GOT3 (cell line): ENCODE results near the gene PYGM.
A peak's percentile ranks its signal among the peaks of the same experiment; 100 is the strongest.

Experiments
- DNase-seq: peaks from one replicate; lab custom pipeline; 2025; ENCODE audit warnings: mixed read lengths; lab: John Stamatoyannopoulos, UW

PYGM gene

DNA sequence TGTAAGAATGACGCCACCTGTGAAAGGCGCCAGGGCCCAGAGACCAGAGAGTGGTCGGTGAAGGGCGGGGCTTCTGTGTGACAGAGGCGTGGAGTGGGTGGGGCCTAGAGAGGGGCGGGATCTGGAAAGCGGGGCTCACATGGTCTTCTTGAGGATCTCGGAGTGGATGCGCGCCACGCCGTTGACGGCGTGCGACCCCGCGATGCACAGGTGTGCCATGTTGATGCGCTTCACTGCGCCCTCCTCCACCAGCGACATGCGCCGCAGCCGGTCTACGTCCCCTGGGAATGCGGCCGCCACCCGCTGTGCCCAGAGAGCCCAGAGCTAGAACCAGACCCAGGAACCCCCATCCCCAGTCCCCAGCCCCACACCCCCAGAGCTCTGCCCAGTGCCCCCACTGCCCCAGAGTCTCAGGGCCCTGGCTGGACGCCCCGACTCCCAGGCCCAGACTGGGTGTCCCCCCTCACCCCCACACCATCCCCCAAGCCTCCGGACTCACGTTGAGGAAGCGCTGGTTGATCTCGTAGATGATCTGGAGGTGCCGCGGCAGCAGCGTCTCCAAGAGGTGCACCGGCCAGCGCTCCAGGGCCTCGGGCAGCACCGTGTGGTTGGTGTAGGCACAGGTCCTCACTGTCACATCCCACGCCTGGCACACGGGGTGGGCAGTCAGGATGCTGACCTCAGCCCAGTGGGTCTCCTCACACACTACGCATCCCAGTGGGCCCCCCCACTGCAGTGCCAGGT is 6.2 kb downstream of the PYGM start:
- DNase-seq: no peak

DNA sequence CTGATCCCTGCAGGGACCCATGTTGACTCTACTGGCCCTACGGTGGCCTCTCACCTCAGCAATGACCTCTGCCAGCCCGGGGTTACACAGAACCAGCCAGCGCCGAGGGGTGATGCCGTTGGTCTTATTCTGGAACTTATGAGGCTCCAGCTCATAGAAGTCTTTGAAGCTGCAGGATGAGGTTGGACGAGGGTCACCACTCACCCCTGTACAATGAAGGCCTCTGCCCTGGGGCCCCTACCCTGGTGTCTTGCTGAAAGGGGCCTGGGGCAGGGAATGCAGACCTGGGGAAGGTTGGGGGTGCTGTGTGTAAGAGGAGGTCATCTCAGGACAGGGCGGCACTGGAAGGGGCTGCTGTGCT is 6.8 kb downstream of the PYGM start:
- DNase-seq: no peak

DNA sequence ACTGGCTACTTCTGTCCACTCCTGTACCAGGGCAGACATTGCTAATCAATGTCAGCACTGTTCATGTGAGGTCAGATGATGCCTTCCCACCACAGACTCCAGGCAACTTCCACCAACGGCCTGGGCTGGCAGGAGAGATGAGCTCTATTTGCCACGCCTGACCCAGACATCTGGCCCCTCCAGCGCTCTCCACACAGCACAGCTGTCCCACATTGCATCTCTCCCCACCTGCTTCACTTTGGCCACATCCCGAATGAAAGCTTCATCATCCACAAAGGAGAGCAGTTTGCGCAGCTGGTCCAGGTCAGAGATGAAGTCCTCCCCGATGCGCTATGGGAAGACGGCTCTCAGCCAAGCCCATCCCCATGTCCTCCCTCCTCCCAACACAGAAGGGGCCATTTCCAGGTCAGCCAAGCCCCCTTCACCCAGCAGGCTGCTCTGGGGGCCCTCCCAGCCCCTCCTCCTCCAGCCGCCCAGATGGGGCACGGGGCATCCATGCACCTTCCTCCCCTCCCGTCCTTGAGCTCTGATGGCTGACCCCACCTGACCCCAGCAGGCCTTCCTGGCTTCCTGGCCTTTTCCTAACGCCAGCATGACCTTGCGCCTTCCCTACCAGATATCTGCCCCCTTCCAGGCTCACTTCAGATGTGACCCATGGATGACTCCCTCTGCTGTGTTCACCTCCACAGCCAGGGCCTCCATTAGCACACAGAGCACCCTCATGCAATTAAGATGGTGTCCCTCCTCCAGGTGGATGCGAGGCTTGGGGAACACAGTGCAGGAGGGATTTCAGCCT is 7.4 kb downstream of the PYGM start:
- DNase-seq: no peak

DNA sequence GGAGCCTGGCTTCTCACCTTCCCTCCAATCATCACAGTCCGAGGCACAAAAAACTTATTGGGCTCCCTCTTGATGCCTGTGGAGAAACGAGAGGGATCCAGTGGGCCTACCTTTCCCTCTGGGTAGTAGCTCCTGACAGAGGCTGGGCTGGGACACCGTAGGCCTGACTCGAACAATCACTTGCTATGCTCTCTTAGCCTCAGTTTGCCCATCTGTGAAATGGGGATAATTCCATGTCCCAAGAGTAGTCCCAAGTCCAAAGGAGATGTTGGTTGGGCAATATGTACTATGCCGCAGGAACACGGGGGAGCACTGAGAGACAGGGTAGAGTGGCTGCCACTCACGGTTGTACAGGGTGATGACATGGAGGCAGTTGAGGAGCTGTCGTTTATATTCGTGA is 8.2 kb downstream of the PYGM start:
- no peak for DNase-seq

DNA sequence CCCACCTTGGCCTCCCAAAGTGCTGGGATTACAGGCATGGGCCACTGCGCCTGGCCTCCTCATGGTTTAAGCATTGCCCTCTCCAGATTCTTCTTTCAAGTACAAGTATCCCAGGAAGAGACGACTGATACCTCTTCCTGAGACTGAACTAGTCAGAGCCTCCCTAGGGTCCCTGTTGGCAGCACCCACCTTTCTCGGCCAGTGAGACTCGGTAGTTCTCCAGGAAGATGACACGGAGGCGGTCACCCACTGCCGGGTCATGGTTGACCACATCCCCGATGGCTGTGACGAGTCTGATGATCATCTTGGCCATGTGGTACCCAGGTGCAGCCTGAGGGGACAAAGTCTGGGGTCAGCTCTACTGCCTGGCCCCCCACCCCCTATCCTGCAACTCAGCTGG is 8.6 kb downstream of the PYGM start:
- DNase-seq: no peak

DNA sequence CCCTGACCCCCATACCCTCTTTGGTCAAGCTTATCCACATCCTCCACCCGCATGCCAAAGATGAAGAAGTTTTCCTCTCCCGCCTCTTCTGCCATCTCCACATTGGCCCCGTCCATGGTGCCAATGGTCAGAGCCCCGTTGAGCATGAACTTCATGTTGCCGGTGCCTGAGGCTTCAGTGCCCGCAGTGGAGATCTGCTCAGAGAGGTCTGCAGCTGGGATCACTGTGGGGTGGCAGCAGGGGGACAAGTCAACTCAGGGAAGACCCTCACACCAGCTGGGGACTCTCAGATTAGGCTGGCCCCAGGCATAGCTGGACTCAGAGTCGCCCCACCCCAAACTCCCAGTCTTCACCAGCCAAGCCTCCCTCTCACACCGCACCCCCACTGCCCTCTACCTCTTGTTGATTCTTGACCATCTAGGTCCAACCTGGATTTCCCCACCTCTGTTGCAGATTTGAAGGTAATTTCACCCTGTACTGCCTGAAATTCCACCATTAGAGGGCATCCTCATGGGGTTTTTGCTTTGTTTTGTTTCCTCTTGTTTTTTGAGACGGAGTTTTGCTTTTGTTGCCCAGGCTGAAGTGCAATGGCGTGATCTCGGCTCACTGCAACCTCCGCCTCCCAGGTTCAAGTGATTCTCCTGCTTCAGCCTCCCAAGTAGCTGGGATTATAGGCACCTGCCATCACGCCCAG is 9.3 kb downstream of the PYGM start:
- DNase-seq: no peak

DNA sequence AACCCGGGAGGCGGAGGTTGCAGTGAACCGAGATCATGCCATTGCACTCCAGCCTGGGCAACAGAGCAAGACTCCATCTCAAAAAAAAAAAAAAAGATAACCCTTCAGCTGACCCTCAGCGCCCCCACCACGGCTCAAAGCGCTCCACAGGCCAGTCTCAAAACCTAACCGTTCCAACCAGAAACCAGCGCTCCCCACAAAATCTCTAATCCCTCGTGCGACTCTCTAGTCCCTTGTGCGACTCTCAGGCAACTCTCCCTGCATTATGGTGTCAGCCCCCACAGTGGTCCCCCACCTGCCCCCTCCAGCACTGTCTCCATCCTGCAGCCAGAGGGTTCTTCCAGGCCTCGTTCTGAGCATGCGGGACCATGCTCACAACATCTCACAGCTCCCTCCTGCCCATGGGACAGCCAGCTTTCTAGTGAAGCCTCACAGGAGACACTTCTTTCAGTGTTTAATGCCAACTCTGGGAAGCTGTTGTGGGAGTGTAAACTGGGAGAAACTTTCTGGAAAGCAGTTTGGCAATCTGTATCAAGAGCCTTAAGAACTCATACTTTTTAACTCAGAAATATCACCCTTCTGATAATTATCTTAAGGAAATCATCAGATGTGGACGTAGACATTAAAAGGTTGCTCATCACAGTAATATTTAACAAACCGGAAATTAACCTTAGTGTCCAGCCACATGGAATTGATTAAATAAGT is 11.7 kb downstream of the PYGM start:
- no peak for DNase-seq

DNA sequence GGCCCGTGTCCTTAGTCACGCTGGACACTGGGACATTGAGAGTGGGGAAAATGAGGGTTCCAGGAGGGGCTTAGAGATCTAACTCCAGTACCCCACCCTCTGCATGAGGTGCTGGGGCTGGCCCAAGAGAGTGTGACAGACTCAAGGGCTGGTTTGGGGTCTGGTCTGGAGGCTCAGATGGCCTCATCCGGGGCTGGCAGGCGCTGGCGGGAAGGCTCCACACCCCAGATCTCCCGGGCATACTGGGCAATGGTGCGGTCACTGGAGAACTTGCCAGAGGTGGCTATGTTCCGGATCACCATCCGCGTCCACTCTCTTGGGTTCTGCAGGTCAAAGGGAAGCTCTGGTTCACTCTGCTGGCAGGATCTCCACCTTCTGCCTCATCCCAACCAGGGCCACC is 13.3 kb downstream of the PYGM start:
- no peak for DNase-seq

DNA sequence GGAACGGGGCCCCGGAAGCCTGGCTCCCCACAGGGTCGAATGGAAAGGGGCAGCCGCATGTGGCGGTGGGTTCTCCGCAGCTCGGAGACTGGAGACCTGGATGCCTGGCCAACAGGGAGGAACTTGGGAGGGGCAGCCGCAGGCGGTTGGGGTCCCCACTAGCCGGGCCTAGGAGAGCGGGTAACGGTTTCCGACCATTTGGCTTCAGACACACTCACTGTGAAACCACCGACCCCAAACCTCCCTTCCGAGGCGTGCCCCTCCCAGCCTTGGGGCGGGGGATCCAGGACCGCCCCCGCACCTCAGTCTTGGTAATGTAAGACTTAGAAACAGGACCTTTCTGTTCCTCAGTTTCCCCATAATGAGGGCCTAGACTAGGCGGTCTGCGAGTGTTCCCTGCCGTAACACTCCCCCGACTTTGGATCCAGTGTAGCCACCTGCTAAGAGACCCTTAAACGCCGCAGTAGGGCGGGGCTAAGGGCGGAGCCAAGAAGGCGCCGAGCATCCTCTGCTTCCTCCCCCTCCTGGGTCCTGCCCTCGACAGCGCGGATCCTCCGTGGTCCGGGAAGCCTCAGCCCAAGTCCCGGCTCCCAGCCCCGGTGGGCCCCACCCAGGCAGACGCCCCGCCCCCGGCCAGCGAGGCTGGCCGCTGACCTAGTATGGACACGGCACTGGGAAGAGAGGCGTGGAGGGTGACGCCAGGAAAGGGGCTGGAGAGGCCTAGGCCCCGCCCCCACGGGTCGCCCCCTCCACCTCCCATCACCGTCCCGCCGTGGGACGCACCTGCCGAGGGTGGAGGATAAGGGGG is 14.0 kb downstream of the PYGM start:
- no peak for DNase-seq

DNA sequence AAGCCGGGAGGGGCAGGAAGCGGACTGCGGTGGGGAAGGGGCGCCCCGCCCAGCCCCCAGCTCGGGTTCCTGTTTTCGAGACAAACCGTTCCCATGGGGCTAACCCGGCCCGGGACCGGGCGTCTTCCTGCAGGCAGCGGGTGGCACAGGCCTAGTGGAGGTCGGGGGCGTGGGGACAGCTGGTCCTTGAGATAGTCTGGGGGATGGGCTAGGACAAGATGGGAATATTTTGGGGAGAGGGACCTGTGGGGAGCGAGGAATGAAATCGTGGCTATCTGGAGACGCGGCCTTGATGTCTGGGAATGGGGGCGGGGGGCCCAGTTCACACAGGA is 14.6 kb downstream of the PYGM start:
- DNase-seq: no peak

DNA sequence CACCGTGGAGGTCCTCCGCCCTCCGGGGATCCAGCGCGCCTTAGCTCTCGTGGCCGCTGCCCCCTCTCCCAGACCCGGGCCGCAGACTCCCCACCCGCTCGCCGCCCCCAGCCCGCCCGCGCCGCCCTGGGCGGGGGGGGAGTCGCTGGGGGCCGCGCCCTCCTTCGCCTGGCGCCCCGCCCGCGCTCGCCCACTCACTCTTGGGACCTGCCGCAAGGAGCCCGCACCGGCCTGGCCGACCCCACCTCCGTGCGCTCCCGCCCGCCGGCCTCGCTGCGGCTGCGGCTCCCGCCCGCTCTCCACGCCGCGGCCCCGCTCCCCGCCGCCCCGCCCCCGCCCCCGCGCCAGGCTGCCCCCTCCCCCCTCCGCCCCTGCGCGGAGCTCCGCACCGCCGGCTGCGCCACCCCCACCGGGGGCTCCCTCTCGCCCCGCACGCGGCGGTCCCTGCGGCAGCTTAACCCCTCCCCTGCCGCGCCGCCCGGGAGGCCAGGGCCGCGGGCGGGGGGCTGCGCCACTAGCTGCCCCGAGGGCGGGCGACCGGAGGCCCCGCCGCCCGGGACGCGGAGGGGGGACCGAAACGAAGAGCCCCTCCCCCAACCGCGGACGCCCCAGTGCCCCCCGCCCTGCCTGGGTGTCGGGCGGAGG is 15.1 kb downstream of the PYGM start:
- no peak for DNase-seq

DNA sequence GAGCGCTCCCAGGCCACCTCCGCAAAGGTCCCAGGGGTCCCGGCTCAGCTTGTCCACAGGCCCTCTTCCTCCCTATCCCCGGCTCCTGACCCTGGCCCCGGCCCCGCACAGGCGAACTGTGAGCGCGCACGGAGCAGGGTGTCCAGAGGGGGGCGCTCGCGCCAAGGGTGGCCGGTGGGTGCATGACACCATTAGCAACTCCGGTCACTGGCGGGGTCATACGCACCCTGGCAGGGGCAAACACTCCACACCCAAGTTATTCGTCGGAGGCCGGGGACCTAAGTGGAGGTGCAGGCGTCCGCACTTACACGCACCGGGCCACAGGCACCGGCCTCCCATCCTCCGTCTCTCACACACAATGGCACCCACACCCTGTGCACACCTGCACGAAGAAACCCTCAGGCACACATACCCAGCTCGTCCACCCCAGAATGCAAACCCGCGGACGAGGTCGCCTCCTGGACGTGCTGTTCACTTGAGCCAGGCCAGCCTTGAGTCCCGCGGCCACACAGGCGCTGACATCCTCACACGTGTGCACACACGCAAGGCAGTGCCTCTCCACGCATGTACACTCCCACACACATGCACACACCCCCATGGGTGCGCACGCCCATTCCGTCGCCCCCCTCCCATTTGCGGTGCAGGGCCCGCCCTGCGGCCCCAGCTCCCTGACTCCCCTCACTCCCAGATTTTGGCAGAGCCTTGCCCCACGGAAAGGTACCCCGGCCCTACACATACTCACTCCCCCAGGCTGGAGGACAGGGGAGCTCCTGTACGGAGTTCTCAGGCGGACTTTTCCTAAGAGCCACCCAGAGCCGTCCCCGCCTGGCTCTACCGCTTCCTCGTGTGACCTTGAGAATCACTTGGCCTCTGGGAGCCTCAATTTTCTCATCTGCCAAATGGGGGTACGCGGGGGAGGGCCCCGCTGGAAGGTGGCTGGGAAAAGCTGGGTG is 15.9 kb downstream of the PYGM start, which contains the start of gene RASGRP2:
Gene RASGRP2 (minus strand): TSS at position 552 of the 953 bp plus-strand sequence. CDS start 1,276 bp downstream, outside the sequence.
- DNase-seq: no peak

DNA sequence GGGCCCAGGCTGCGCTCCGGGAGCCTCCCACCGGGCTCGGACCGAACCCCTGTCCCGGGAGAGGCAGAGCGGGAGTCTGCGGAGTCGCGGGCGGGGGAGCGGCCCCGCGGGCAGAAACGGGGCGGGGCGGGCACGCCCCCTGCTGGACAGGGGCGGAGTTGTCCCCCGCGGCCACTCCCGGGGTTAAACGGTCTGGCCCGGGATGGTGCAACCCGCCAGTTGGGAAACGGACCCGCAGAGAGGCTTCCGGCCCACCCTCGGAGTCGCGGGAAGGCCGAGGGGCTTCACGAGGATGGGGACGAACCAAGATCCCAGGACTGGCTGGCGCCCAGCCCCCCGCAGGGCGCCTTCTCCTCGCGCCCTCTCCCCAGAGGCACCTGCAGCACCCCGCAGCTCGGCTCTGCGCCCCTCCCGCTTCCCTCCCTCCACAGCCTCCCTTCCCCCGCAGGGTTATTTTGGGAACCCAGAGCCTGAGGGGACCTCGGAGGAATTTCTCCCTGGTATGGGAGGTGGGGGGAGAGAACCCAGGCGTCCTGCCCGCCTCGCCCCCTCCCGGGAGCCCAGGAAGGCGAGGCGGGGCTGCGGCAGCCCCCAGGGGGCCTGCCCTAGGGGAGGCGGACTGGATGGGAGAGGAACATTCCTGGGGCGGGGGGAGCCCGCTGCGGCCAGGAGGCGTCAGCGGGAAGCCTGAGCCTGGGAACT is 16.7 kb downstream of the PYGM start:
- peak; percentile 5 for DNase-seq

DNA sequence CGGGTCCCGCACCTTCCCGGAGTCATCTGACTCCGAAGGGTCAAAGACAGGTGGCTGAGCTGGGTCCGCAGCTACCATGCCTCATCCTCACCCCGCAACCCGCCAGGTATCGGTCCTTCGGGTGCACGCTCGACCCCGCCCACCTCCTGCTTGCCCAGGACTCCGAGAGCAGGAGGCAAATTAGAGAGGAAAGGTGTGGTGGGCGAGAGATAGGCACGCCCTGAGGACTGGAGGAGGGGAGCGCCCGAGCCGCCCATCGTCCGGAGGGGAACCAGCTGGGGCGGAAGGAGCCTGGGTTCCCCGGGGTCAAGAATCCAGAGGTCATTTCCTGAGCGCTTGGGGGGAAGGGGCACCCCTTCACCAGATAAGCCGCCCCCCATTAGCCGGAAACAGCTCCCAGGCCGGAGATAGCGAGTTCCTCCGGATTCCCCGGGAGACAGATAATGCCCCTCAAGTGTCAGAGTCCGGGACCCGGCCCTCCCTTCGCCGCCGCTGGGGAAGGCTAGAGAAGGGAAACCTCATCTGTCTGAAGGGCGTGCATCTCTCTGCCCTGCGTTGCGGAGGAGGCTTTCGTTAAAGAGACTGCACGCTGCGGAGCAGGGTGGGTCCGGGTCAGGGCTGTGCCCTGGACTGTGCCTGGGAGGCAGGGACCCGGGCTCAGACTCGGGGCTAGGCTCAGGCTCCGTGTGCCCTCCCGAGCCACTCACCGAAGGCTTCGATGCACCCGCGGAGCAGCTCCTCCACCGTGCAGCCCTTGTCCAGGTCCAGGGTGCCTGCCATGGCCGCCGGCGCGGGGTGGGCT is 17.5 kb downstream of the PYGM start:
- no peak for DNase-seq

DNA sequence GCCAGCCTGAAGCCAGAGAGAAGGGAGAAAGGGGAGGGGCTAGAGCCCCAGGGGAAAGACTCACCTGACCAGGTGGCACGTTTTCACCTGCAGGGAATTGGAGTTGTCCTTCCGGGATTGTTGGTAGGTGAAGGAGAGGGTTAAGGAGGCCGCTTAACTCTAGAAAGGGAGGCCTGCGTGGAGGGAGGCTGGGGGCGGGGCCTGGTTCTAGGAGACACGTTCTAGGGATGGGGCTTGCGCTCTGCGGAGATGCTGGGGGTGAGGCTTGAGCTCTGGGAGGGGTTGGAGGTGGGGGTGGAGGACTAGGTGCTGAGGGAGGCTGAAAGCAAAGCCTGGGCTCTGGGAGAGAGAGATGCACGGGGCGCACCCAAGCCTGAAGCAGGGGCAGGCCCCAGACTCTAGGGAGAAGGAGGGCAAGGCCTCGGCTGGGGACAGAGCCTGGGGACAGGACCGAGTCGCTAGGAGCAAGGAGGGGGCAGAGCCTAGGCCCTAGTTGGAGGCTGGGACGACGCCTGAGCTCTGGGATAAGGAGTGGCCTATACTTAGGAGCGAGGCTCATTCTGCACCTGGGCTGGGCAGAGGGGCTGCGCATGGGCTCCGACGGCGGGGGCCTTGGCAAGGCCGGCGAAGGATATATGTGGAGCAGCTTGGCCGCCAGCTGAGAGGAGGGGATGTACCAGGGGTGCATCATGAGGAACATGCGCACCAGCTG is 18.2 kb downstream of the PYGM start:
- no peak for DNase-seq

DNA sequence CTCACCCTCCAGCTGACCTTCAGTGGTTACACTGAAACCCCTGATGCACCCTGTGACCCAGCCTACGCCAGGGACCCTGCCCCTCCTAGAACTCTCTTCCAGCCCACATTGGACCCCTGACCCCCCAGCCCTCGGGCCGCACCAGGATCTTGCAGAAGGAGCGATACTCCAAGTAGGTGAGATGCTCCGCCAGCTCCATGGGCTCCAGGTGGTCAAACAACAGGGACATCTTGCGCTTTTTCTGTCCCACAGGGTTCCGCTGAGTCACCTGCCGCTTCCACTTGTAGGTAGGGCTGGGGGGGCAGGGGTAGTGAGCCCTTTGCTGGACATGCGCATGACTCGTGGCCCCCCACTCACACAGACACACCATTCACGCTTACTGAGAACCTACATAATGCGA is 19.9 kb downstream of the PYGM start:
- DNase-seq: no peak

DNA sequence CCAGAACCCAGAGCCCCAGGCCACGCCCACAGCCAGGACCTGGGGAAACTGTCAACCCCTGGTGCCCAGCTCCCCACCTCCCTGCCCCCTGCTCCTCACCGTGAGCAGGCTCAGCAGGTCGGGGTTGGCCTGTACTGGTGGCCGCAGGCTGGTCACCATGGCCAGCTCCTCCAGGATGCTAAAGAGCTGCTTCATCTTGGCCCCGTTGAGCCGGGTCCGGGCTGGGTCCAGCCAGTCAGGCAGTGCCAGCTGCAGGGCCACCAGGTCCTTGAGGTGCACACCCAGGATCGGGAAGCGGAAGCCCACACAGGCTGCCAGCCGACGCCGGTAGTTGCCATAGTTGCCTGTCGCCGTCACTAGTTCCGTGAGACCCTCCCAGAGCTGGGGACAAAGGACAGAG is 23.1 kb downstream of the PYGM start:
- no peak for DNase-seq
